Lower leg skin (tissue), 4 donors: ENCODE data around the gene POLR2E. TPM values are rescaled to one million over a fixed set of nuclear protein-coding genes. Genes with fewer than 3 reads are reported as not detected.

Source experiments
- DNase-seq, 2 donors: peaks; one replicate each; pipeline ENCODE4 v3.0.0-alpha.2; 2019; ENCODE audit warnings: low spot score in 2 of 2
- H3K4me3 ChIP-seq: fragments of 200-600 bp; sonication (generic); 2 replicates; pipeline ENCODE4 v1.5.1; 2017; ENCODE audit warnings: mild to moderate bottlenecking, low read depth; ENCODE audit not compliant: poor library complexity, severe bottlenecking
- CTCF ChIP-seq, 3 donors: fragments of 450-650 bp; IDR thresholded peaks; one replicate each; pipeline ENCODE4 v1.5.1; 2016; ENCODE audit warnings: antibody characterized with exemption in 3 of 3, mild to moderate bottlenecking in 3 of 3, moderate library complexity in 2 of 3
- POLR2A ChIP-seq, 2 donors: fragments of 450-650 bp; IDR thresholded peaks; one replicate each; pipeline ENCODE4 v1.6.1; 2016 to 2017; ENCODE audit warnings: antibody characterized with exemption in 2 of 2, mild to moderate bottlenecking in 1 of 2, moderate library complexity in 1 of 2
- WGBS, 2 donors: methylation state at CpG; one replicate each; pipeline ENCODE4 v1.1.5; 2018; 5-methylcytosine and 5-hydroxymethylcytosine counted together
- intact Hi-C: fragments of 100-400 bp; cut with DNase I; formaldehyde crosslinking; loops from one replicate; pipeline ENCODE4 v1.15.0; 2023; ENCODE audit warnings: low total_unique reads
- total RNA-seq, 4 donors: library from RNA; depleted of rRNA; stranded (reverse); fragments of >200 nt; gene quantifications; one replicate each; pipeline ENCODE4 v1.1.0, GENCODE V29; 2016

POLR2E gene
- total RNA-seq, 4 donors from 2014 or later, result 93.3 to 198 (median 123) TPM

- H3K4me3 ChIP-seq, result no peak overlapping the region
- intact Hi-C loops, result no loop called here
- DNase-seq, result no peak
- TF ChIP-seq CTCF (IDR thresholded peaks at IDR 0.05), result no peak
- no peak for TF ChIP-seq POLR2A (IDR thresholded peaks at IDR 0.05)
- WGBS, 2 donors, result 90 to 91% methylated on average over 15 of the region's 15 CpGs
These were observed 44.0 kb upstream of the POLR2E start for GRCh38 chr19:1139126-1139525.

- TF ChIP-seq CTCF (IDR thresholded peaks at IDR 0.05) (no peak), POLR2A (IDR thresholded peaks at IDR 0.05) (no peak)
- H3K4me3 ChIP-seq, result no peak overlapping the region
- WGBS, 2 donors, result 80 to 85% methylated on average over 10 of the region's 11 CpGs
- no peak for DNase-seq
- intact Hi-C loops, result no loop called here
These were observed 42.9 kb upstream of the POLR2E start for GRCh38 chr19:1138121-1138520.

GRCh38 chr19:1136621-1137317 lies 41.6 kb upstream of the POLR2E start:
- DNase-seq, result no peak
- 66 to 78% methylated on average over 15 to 17 of the region's 25 CpGs for WGBS, 2 donors
- H3K4me3 ChIP-seq, result no peak overlapping the region
- intact Hi-C loops, result no loop called here
- TF ChIP-seq POLR2A (IDR thresholded peaks at IDR 0.05), result no peak
- no peak for TF ChIP-seq CTCF (IDR thresholded peaks at IDR 0.05)

GRCh38 chr19:1136201-1136600 lies 41.0 kb upstream of the POLR2E start:
- intact Hi-C loops, result no loop called here
- TF ChIP-seq POLR2A (IDR thresholded peaks at IDR 0.05) (no peak), CTCF (IDR thresholded peaks at IDR 0.05) (no peak)
- 51 to 58% methylated on average over 11 to 12 of the region's 12 CpGs for WGBS, 2 donors
- no peak overlapping the region for H3K4me3 ChIP-seq
- DNase-seq, result peak in 1 of 2 donors; percentile 89

- DNase-seq, result peak in 1 of 2 donors; percentile 86
- WGBS, 2 donors, result 84 to 91% methylated on average over 16 to 17 of the region's 17 CpGs
- TF ChIP-seq POLR2A (IDR thresholded peaks at IDR 0.05) (no peak), CTCF (IDR thresholded peaks at IDR 0.05) (no peak)
- no peak overlapping the region for H3K4me3 ChIP-seq
- intact Hi-C loops, result no loop called here
These were observed 40.3 kb upstream of the POLR2E start for GRCh38 chr19:1135454-1135853.

GRCh38 chr19:1134431-1134830 lies 39.3 kb upstream of the POLR2E start:
- no peak for DNase-seq
- no peak overlapping the region for H3K4me3 ChIP-seq
- intact Hi-C loops, result no loop called here
- no peak for TF ChIP-seq POLR2A (IDR thresholded peaks at IDR 0.05)
- WGBS, 2 donors, result 88 to 91% methylated on average over 11 of the region's 11 CpGs
